OCI-LY3 (cell line): Measurements from ENCODE around the gene PITPNM3.

Experiments used
- H2AFZ ChIP-seq: fragments of 200-600, 300-600 bp; shearing (Covaris generic); 2 replicates; pipeline ENCODE4 v1.6.0; 2014; ENCODE audit warnings: antibody characterized with exemption, low read depth, low read length
- H3K27ac ChIP-seq: fragments of 200-600, 300-600 bp; sonication (generic); 2 replicates; pipeline ENCODE4 v1.5.1; 2014; ENCODE audit warnings: mild to moderate bottlenecking, low read length, moderate library complexity, mixed read lengths
- H3K27me3 ChIP-seq: fragments of 200-600, 300-600 bp; sonication (generic); 2 replicates; pipeline ENCODE4 v1.6.1; 2014; ENCODE audit warnings: low read depth, low read length, mixed read lengths
- H3K36me3 ChIP-seq: fragments of 200-600, 300-600 bp; sonication (generic); replicated peaks from 2 replicates; pipeline ENCODE3; 2014; ENCODE audit warnings: low read depth, low read length, mixed read lengths
- H3K4me1 ChIP-seq: fragments of 300-600, 200-600 bp; sonication (generic); 2 replicates; pipeline ENCODE4 v1.6.1; 2014; ENCODE audit warnings: low read length, mixed read lengths
- H3K4me2 ChIP-seq: fragments of 200-600, 300-600 bp; sonication (generic); 2 replicates; pipeline ENCODE4 v1.6.1; 2014; ENCODE audit warnings: low read length, mixed read lengths
- H3K4me3 ChIP-seq: fragments of 300-600, 200-600 bp; sonication (generic); 2 replicates; pipeline ENCODE4 v1.5.1; 2014; ENCODE audit warnings: antibody characterized with exemption, mild to moderate bottlenecking, low read length, moderate library complexity
- H3K79me2 ChIP-seq: fragments of 300-600, 200-600 bp; shearing (Covaris generic); 2 replicates; pipeline ENCODE4 v1.6.1; 2014; ENCODE audit warnings: mild to moderate bottlenecking, low read length, mixed read lengths
- H3K9ac ChIP-seq: fragments of 300-600, 200-600 bp; shearing (Covaris generic); 2 replicates; pipeline ENCODE4 v1.6.0; 2014; ENCODE audit warnings: mild to moderate bottlenecking, low read length, moderate library complexity
- H3K9me3 ChIP-seq: fragments of 200-600, 300-600 bp; shearing (Covaris generic); 2 replicates; pipeline ENCODE4 v1.6.1; 2014; ENCODE audit warnings: low read length, mixed read lengths; ENCODE audit not compliant: insufficient read depth
- H4K20me1 ChIP-seq: fragments of 200-600, 300-600 bp; sonication (generic); 2 replicates; pipeline ENCODE4 v1.6.1; 2016; ENCODE audit warnings: low read length, mixed read lengths; ENCODE audit not compliant: insufficient read depth
- CTCF ChIP-seq: fragments of 200-600, 300-600 bp; sonication (generic); IDR thresholded peaks from 2 replicates; pipeline ENCODE4 v1.5.1; 2014; ENCODE audit warnings: antibody characterized with exemption, low read length, low read depth
- EZH2phosphoT487 ChIP-seq: fragments of 200-600 bp; shearing (Covaris generic); IDR thresholded peaks from 2 replicates; pipeline ENCODE4 v1.6.1; 2018; ENCODE audit warnings: antibody characterized with exemption, mixed run types, low read depth

Gene PITPNM3

DNA sequence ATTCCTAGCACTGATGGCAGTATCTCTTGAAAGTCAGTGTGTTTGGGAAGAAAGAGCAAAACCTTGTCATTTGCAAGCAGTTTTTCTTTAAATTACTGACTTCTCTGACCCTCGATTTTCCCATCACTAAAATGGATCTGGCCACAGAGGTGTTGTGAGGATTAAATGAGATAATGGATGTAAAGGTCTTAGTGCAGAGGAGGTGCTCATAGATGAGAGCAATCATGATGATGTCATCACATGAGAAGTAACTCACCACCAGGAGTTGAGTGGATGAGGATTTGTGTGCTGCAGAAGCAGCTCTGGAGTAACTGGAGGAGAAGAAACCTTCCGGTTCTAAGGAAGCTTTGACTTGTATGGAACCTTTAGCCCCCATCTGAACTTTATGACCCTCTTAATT is 30.6 kb downstream of the PITPNM3 start:
- TF ChIP-seq CTCF, result no peak
- no peak for TF ChIP-seq EZH2phosphoT487
- H3K4me2 ChIP-seq, result no peak overlapping the region
- no peaks in the 10 kb centered on the region for H4K20me1 ChIP-seq
- H2AFZ ChIP-seq, result no peak overlapping the region
- H3K4me3 ChIP-seq, result no peak overlapping the region
- H3K36me3 ChIP-seq, result no peaks in the 10 kb centered on the region
- H3K79me2 ChIP-seq, result no peaks in the 10 kb centered on the region
- H3K9ac ChIP-seq, result no peak overlapping the region
- no peaks in the 10 kb centered on the region for H3K9me3 ChIP-seq
- no peaks in the 10 kb centered on the region for H3K27me3 ChIP-seq
- H3K27ac ChIP-seq, result no peak overlapping the region
- H3K4me1 ChIP-seq, result no peaks in the 10 kb centered on the region

GRCh38 chr17:6525141-6525540 is 31.2 kb downstream of the PITPNM3 start:
- TF ChIP-seq EZH2phosphoT487 (no peak), CTCF (no peak)
- no peak overlapping the region for H3K4me2 ChIP-seq
- H3K9me3 ChIP-seq, result no peaks in the 10 kb centered on the region
- no peaks in the 10 kb centered on the region for H3K79me2 ChIP-seq
- H3K4me3 ChIP-seq, result no peak overlapping the region
- no peaks in the 10 kb centered on the region for H3K4me1 ChIP-seq
- H3K27ac ChIP-seq, result no peak overlapping the region
- H3K27me3 ChIP-seq, result no peaks in the 10 kb centered on the region
- H2AFZ ChIP-seq, result no peak overlapping the region
- H3K9ac ChIP-seq, result no peak overlapping the region
- no peaks in the 10 kb centered on the region for H4K20me1 ChIP-seq
- no peaks in the 10 kb centered on the region for H3K36me3 ChIP-seq

DNA sequence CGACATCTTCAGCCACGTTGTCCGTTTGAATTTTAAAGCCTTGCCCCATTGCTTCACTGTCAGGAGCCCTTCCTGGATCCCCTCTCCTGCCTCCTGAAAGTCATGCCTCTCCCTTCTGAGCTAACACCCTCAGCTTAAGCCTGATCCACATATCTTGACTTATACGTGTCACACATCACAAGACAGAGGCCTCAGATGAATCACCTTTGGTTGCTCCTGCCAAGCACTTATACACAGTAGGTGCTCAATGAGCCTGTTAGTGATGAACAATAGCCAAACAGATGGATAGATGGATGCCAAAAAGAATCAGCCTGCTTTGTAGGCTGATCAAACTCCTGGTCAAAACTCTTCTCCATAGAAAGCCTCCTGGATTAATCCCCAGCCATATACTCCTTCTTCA is 31.8 kb downstream of the PITPNM3 start:
- H3K79me2 ChIP-seq, result no peaks in the 10 kb centered on the region
- no peak overlapping the region for H2AFZ ChIP-seq
- no peaks in the 10 kb centered on the region for H3K4me1 ChIP-seq
- no peak overlapping the region for H3K27ac ChIP-seq
- no peaks in the 10 kb centered on the region for H4K20me1 ChIP-seq
- TF ChIP-seq EZH2phosphoT487 (no peak), CTCF (no peak)
- H3K9ac ChIP-seq, result no peak overlapping the region
- no peaks in the 10 kb centered on the region for H3K36me3 ChIP-seq
- no peak overlapping the region for H3K4me3 ChIP-seq
- no peaks in the 10 kb centered on the region for H3K9me3 ChIP-seq
- H3K4me2 ChIP-seq, result no peak overlapping the region
- H3K27me3 ChIP-seq, result no peaks in the 10 kb centered on the region

- Histone ChIP-seq H3K36me3 (no peaks in the 10 kb centered on the region), H3K9me3 (no peaks in the 10 kb centered on the region), H4K20me1 (no peaks in the 10 kb centered on the region), H3K27me3 (no peaks in the 10 kb centered on the region), H3K4me1 (no peaks in the 10 kb centered on the region), H2AFZ (no peak overlapping the region), H3K79me2 (no peaks in the 10 kb centered on the region), H3K27ac (no peak overlapping the region), H3K9ac (no peak overlapping the region), H3K4me3 (no peak overlapping the region), H3K4me2 (no peak overlapping the region)
- TF ChIP-seq CTCF, result no peak
- TF ChIP-seq EZH2phosphoT487, result no peak
Observed at GRCh38 chr17:6523809-6524355, 32.5 kb downstream of the PITPNM3 start.
